Mesothelial cell of epicardium (in vitro differentiated cells): ENCODE measurements around the gene TPK1. TPM values are rescaled to one million over a fixed set of nuclear protein-coding genes. Genes with fewer than 3 reads are reported as not detected.

Experiments
- DNase-seq, 2 experiments: peaks; one replicate each; pipeline ENCODE4 v3.0.0; 2021; ENCODE audit warnings: low spot score in 2 of 2; ENCODE audit not compliant: unreplicated experiment in 2 of 2
- H3K27ac Mint-ChIP-seq: 2 replicates; pipeline ENCODE4 v1.8.0; 2021; ENCODE audit warnings: mixed read lengths
- H3K27me3 Mint-ChIP-seq: 2 replicates; pipeline ENCODE4 v1.8.0; 2021; ENCODE audit warnings: low read depth, mixed read lengths
- H3K36me3 Mint-ChIP-seq: 2 replicates; pipeline ENCODE4 v1.8.0; 2021; ENCODE audit warnings: mixed read lengths
- H3K4me1 Mint-ChIP-seq: 2 replicates; pipeline ENCODE4 v1.8.0; 2021; ENCODE audit warnings: mixed read lengths
- H3K4me3 Mint-ChIP-seq: 2 replicates; pipeline ENCODE4 v1.8.0; 2021; ENCODE audit warnings: mild to moderate bottlenecking, moderate library complexity, mixed read lengths
- H3K9me3 Mint-ChIP-seq: 2 replicates; pipeline ENCODE4 v1.8.0; 2021; ENCODE audit warnings: mixed read lengths
- total RNA-seq: library from RNA; stranded (reverse); gene quantifications from 3 replicates; pipeline ENCODE4 v1.2.1, GENCODE V29; 2021
- TF ChIP-seq, protein P1 (sequence below): fragments of 200-600 bp; sonication (generic); IDR thresholded peaks from one replicate; pipeline ENCODE4 v1.5.0; 2021; ENCODE audit warnings: antibody characterized with exemption; ENCODE audit not compliant: unreplicated experiment

TPK1 gene
- total RNA-seq, 1 donor from 2014 or later = 3.3 TPM

DNA sequence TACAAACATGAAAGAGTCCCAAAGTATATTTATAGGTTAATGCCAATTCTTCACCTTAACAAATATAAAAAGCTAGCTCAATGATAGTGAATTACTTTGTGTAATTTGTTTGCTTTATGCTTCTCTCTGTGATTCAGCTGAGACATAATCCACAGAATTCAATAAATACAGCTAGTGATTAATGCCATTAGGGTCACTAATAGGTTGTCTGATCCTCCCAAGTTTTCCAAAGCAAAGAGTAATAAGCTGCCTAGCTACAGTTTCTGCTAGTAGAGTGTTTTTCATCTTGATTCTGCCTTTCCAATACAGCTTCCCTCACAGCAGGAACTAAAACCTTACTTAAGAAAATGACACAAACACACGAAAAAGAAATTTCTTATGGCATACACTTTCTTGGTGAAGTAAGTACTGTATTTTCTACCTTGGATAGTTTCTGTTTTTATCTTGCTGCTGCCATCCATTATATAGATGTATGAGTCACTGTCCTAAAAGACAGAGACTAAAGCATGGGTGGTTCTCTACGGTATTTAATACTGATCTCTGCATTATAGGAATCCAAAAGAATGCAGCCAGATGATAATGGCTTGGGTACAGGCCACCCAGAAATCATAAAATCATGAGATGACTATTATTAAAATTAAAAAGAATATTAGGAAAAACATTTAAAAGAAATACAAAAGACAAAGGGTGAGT lies 170.0 kb downstream of the TPK1 start:
- Mint-ChIP-seq H3K4me3 (no peak overlapping the region), H3K4me1 (peaks cover 14% of the 10 kb centered on the region), H3K27ac (peak overlapping the region; percentile 41), H3K27me3 (no peaks in the 10 kb centered on the region), H3K9me3 (peaks cover 3% of the 10 kb centered on the region), H3K36me3 (no peaks in the 10 kb centered on the region)
- DNase-seq = no peak
- TF ChIP-seq, protein P1, sequence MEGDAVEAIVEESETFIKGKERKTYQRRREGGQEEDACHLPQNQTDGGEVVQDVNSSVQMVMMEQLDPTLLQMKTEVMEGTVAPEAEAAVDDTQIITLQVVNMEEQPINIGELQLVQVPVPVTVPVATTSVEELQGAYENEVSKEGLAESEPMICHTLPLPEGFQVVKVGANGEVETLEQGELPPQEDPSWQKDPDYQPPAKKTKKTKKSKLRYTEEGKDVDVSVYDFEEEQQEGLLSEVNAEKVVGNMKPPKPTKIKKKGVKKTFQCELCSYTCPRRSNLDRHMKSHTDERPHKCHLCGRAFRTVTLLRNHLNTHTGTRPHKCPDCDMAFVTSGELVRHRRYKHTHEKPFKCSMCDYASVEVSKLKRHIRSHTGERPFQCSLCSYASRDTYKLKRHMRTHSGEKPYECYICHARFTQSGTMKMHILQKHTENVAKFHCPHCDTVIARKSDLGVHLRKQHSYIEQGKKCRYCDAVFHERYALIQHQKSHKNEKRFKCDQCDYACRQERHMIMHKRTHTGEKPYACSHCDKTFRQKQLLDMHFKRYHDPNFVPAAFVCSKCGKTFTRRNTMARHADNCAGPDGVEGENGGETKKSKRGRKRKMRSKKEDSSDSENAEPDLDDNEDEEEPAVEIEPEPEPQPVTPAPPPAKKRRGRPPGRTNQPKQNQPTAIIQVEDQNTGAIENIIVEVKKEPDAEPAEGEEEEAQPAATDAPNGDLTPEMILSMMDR = no peak

DNA sequence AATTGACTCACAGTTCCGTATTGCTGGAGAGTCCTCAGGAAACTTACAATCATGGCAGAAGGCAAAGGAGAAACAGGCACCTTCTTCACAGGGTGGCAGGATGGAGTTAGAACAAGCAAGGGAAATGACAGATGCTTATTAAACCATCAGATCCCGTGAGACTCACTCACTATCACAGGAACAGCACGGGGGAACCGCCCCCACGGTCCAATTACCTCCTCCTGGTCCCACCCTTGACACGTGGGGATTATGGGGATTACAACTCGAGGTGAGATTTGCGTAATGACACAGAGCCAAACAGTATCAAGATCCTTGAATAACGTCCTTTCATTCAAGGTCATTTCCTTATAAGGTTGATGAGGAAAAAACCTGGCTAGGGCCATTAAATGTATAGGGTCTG lies 176.6 kb downstream of the TPK1 start:
- H3K4me3 Mint-ChIP-seq = no peak overlapping the region
- H3K27ac Mint-ChIP-seq = no peak overlapping the region
- TF ChIP-seq, protein P1 = no peak
- H3K4me1 Mint-ChIP-seq = no peaks in the 10 kb centered on the region
- no peak for DNase-seq
- H3K27me3 Mint-ChIP-seq = no peaks in the 10 kb centered on the region
- no peaks in the 10 kb centered on the region for H3K36me3 Mint-ChIP-seq
- peaks cover 3% of the 10 kb centered on the region for H3K9me3 Mint-ChIP-seq

DNA sequence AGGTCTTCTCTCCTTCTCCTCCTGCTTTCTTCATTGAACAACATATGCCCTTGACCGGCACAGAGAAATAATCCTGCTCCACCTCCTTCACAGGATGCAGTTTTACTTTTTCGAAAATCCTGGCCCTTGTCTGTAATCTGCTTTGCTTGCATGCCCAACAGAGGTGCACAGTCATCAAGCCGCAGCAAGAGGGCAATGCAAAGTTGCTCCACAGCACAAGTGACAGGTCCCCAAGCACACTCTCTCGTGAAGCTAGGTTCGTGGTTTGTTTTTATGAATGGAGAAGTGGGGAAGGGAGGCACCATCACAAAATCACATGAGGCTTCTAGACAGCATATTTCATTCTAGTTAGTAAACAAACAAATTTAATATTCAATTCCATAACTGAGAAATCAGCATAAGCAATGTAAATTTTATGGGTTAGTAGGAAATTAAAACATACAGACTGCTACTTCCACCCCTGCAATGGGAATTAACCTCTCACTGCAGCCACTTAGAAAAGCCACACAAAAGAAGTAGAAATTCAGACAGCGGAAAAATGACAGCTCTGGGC lies 178.8 kb downstream of the TPK1 start:
- Mint-ChIP-seq H3K4me3 (no peak overlapping the region), H3K27ac (no peak overlapping the region), H3K9me3 (no peaks in the 10 kb centered on the region), H3K4me1 (no peaks in the 10 kb centered on the region), H3K36me3 (no peaks in the 10 kb centered on the region), H3K27me3 (no peaks in the 10 kb centered on the region)
- no peak for DNase-seq
- TF ChIP-seq, protein P1 = no peak

DNA sequence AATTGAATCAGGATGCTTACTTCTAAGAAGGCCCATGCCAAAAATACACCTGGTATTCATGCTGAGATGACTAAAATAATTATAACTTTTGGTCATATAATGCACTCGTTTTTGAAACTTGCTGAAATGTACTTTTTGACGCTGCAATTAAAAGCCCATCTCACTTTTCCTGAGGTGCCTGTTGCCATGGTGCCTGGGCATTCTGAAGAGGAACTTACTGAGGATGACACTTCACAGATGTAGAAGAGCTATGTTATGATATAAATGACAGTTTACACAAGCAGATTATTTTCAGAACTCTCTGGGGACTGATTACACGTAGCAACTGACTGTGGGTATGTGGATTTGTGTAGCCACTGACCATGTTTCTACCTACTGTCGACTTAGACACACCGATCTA lies 182.4 kb downstream of the TPK1 start:
- DNase-seq = no peak
- no peaks in the 10 kb centered on the region for H3K36me3 Mint-ChIP-seq
- H3K9me3 Mint-ChIP-seq = peaks cover 11% of the 10 kb centered on the region
- H3K4me3 Mint-ChIP-seq = no peak overlapping the region
- H3K27ac Mint-ChIP-seq = no peak overlapping the region
- no peaks in the 10 kb centered on the region for H3K27me3 Mint-ChIP-seq
- TF ChIP-seq, protein P1 = no peak
- H3K4me1 Mint-ChIP-seq = no peaks in the 10 kb centered on the region

DNA sequence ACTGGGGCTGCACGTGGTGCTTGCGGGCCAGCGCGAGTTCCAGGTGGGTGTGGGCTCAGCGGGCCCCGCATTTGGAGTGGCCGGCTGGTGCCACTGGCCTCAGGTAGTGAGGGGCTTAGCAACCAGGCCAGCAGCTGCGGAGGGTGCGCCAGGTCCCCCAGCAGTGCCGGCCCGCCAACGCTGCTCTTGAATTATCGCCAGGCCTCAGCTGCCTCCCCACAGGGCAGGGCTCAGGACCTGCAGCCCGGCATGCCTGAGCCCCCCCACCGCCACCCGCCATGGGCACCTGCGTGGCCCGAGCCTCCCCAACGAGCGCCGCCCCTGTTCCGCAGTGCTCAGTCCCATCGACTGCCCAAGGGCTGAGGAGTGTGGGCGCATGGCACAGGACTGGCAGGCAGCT lies 185.4 kb downstream of the TPK1 start:
- Mint-ChIP-seq H3K4me3 (no peak overlapping the region), H3K27ac (no peak overlapping the region), H3K4me1 (no peaks in the 10 kb centered on the region), H3K27me3 (no peaks in the 10 kb centered on the region), H3K9me3 (peaks cover 17% of the 10 kb centered on the region), H3K36me3 (no peaks in the 10 kb centered on the region)
- DNase-seq = no peak
- TF ChIP-seq, protein P1 = no peak
